ENCODE data around the gene MBP. TPM values are rescaled to one million over a fixed set of nuclear protein-coding genes. Genes with fewer than 3 reads are reported as not detected.

The MBP gene
- total and polyA plus RNA-seq, 2 of the 13 experiments (the other 11 are each of a cell fraction or from before 2014, with no cell fraction given) = 5.0 to 8.5 TPM

DNA sequence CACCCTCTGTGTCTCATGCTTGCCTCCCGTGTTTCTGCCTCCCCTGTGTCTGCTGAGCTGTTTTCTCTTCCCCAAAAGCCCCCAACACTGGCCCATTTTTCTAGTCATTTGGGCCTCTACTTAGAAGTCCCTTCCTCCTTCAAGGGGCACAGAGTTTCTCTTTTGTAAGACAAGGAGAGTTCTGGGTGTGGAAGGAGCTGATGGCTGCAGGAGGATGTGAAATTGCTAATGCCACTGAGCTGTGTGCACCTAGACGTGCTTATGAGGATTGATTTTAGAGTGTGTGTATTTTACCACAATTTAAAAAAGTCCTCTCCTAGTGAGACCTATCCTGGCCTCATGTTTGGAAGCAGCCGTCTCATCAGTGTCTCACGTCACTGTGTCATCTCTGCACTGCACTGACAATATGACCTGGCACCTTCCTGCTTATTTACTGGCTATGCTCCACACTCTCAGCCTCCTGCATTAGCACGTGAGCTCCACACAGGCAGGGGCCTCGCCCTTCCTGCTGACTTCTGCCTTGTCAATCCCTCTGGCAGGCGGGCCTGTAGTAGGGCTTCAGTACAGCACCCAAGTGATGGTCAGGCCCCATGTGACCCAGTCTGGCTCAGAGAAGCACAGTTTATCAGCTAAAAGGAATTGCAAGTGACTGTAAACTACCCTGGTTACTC, 8.0 kb upstream of the MBP start:
- FAIRE-seq (no peak), DNase-seq (ENCODE audit: low spot score) (no peak), ATAC-seq (no peak)
- peaks cover 4 to 25% of the 10 kb centered on the region in 2 experiments; a peak in 4 of 5 replicates for H3K27me3 ChIP-seq (ENCODE audit: control insufficient read depth in 1 of 2, insufficient read depth in 2 of 2, low read length in 2 of 2)
- 6% methylated on average over 7 of the region's 7 CpGs for WGBS (ENCODE audit: low lambda C conversion rate)
- no peak overlapping the region for H3K27ac ChIP-seq (ENCODE audit: extremely low read length, insufficient read depth, low read length)
- in situ Hi-C loops (cut with HindIII; ENCODE audit: extremely low pct_ligation_motif_present, low pct_unique_long_range_greater_than_20kb) = no loop called here
- H3K4me2 ChIP-seq (ENCODE audit: low read depth, low read length) = no peak overlapping the region
- no peaks in the 10 kb centered on the region for H4K20me1 ChIP-seq (ENCODE audit: insufficient read depth, low read length)
- no peak overlapping the region for H3K4me3 ChIP-seq (replicated peaks in 1 of 3; ENCODE audit: insufficient read depth in 1 of 3, low read depth in 2 of 3, low read length in 3 of 3)
- ChIA-PET POLR2A (interaction anchor here (1.3 kb wide), 1 partner anchor 26 kb away, joined by 5 read pairs; no protein-coding TSS in a partner anchor), CTCF (ENCODE audit: low intra/inter-chr PET ratio, low total read pairs) (no interaction called here)
- H3K79me2 ChIP-seq (ENCODE audit: insufficient read depth, low read length) = no peaks in the 10 kb centered on the region
- intact Hi-C loops (cut with micrococcal nuclease; ENCODE audit: unreplicated experiment) = loop anchor here (5.0 kb wide), 1 partner anchor 562 kb away; no protein-coding TSS in a partner anchor
- no peaks in the 10 kb centered on the region for H3K36me3 ChIP-seq (replicated peaks in 1 of 2; ENCODE audit: control insufficient read depth in 1 of 2, insufficient read depth in 2 of 2, low read length in 2 of 2)
- no peak overlapping the region for H2AFZ ChIP-seq (ENCODE audit: low read length)
- BruUV-seq (replicated peaks) = no TSS peak
- peaks cover 7% of the 10 kb centered on the region for H3K9me3 ChIP-seq (ENCODE audit: low read length)
- H3K4me1 ChIP-seq (ENCODE audit: insufficient read depth, low read length) = peaks cover 13% of the 10 kb centered on the region
- no peak overlapping the region for H3K9ac ChIP-seq (ENCODE audit: insufficient read depth, low read depth, low read length)
- TF ChIP-seq, protein P1, sequence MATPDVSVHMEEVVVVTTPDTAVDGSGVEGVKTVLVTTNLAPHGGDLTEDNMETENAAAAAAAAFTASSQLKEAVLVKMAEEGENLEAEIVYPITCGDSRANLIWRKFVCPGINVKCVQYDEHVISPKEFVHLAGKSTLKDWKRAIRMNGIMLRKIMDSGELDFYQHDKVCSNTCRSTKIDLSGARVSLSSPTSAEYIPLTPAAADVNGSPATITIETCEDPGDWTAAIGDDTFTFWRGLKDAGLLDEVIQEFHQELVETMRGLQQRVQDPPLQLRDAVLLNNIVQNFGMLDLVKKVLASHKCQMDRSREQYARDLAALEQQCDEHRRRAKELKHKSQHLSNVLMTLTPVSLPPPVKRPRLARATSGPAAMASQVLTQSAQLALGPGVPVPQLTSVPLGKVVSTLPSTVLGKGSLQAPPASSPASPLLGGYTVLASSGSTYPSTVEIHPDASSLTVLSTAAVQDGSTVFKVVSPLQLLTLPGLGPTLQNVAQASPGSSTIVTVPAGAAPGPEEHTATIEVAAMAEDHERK (CRISPR knock-in tag; IDR thresholded peaks at IDR 0.05; ENCODE audit: low read depth) = no peak
- no peak for TF ChIP-seq PREB (CRISPR knock-in tag; IDR thresholded peaks at IDR 0.05)
- no peak for TF ChIP-seq SOX13 (IDR thresholded peaks at IDR 0.05)
- TF ChIP-seq SOX13 (CRISPR knock-in tag; conservative IDR thresholded peaks at IDR 0.05 in 1 of 2, IDR thresholded peaks at IDR 0.05 in 1 of 2) = no peak
- no peak for TF ChIP-seq ARID3A (IDR thresholded peaks at IDR 0.05; ENCODE audit: low read depth, low read length)
- TF ChIP-seq ZNF317 (CRISPR knock-in tag; IDR thresholded peaks at IDR 0.05) = no peak
- TF ChIP-seq ZNF670 (CRISPR knock-in tag; IDR thresholded peaks at IDR 0.05; ENCODE audit: borderline replicate concordance) = no peak
- TF ChIP-seq ZNF557 (CRISPR knock-in tag; IDR thresholded peaks at IDR 0.05) = no peak
- no peak for TF ChIP-seq ZNF136 (CRISPR knock-in tag; IDR thresholded peaks at IDR 0.05; ENCODE audit: low read depth)
- no peak for TF ChIP-seq ZNF678 (CRISPR knock-in tag; IDR thresholded peaks at IDR 0.05)
- TF ChIP-seq ZNF770 (CRISPR knock-in tag; IDR thresholded peaks at IDR 0.05) = no peak
- TF ChIP-seq, protein P2, sequence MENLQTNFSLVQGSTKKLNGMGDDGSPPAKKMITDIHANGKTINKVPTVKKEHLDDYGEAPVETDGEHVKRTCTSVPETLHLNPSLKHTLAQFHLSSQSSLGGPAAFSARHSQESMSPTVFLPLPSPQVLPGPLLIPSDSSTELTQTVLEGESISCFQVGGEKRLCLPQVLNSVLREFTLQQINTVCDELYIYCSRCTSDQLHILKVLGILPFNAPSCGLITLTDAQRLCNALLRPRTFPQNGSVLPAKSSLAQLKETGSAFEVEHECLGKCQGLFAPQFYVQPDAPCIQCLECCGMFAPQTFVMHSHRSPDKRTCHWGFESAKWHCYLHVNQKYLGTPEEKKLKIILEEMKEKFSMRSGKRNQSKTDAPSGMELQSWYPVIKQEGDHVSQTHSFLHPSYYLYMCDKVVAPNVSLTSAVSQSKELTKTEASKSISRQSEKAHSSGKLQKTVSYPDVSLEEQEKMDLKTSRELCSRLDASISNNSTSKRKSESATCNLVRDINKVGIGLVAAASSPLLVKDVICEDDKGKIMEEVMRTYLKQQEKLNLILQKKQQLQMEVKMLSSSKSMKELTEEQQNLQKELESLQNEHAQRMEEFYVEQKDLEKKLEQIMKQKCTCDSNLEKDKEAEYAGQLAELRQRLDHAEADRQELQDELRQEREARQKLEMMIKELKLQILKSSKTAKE (CRISPR knock-in tag; IDR thresholded peaks at IDR 0.05; ENCODE audit: borderline replicate concordance) = no peak
- no peak for TF ChIP-seq TSC22D2 (CRISPR knock-in tag; IDR thresholded peaks at IDR 0.05; ENCODE audit: borderline replicate concordance)
- TF ChIP-seq, protein P3, sequence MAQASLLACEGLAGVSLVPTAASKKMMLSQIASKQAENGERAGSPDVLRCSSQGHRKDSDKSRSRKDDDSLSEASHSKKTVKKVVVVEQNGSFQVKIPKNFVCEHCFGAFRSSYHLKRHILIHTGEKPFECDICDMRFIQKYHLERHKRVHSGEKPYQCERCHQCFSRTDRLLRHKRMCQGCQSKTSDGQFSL (CRISPR knock-in tag; IDR thresholded peaks at IDR 0.05) = no peak

Measured in HepG2 (cell line).